Activated CD8-positive, alpha-beta memory T cell treated with anti-CD3 and anti-CD28 coated beads, Interleukin-2, amount 50 U/mL, for 48 hours (primary cell): ENCODE measurements around the gene DRAXIN.

Experiments
- DNase-seq: peaks from one replicate; pipeline ENCODE4 v3.0.0-alpha.2; 2020

The DRAXIN gene

DNA sequence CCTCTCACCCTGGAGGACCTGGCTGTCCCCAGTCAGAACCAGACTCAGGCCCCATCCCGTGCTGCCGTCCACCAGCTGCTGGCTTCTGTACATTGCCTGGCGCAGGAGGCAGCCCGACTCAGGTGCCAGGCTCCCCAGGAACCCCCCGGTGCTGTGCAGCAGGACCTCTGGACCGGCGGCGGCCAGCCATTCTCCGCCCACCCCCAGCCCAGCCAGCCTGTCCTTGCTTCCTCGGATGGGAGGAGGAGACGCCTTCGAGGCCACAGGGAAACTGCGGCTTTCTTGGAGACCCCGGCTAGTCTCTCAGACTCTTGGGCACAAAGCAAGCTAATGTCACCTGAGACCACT lies 74.9 kb downstream of the DRAXIN start:
- DNase-seq: no peak

DNA sequence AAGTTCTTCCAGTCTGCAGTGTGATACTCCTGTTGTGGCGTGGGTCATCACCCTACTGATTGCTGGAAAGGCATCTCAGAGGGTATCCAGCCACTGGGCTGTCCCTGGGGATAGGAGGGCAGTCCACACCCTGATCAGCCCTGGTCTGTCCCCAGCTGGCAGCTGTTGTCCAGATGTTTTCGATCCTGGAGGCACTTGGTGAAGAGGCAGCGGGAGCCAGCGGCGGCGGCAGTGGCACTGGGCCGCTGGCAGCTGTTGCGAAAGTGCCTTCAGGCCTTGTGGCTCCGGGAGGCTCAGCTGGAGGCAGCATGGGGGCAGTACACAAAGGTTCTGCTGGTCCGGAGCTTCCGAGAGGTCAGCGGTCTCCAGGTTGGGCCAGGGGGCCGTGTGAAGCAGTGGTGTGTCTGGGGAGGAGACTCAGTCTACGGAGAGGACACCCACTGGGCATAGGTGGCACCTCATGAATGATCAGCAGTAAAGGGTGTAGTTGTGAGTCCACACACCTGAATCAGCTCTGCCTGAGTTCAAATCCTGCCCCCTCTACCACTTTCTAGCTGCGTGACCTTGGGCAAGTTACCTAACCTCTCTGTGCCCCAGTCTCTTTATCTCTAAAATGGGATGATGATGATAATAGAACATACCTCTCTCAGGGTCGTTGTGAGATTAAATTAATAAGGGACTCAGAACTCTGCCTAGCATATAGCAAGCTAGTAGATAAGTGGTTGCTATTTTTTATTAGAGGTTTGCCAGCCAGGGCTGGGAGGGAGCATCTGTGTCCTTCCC lies 76.6 kb downstream of the DRAXIN start:
- DNase-seq: no peak

DNA sequence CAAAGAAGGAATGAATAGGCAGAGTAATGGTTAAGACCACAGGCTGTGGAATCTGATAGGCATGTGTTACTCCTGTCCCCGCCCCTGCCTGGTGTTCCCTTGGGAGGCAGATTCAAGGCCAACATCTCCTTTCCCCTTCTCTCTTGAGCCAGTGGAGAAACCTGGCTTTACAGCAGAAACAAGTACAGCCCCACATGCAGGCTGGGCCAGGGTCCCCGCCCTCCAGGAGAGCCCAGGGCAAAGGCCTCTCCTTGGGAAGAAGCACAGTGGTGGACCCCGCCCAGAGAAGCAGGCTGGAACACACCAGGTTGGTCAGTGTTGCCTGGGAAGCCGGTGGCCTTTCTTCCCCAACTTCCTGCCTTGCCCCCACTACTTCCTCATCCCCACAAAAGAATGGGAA lies 77.3 kb downstream of the DRAXIN start:
- no peak for DNase-seq

DNA sequence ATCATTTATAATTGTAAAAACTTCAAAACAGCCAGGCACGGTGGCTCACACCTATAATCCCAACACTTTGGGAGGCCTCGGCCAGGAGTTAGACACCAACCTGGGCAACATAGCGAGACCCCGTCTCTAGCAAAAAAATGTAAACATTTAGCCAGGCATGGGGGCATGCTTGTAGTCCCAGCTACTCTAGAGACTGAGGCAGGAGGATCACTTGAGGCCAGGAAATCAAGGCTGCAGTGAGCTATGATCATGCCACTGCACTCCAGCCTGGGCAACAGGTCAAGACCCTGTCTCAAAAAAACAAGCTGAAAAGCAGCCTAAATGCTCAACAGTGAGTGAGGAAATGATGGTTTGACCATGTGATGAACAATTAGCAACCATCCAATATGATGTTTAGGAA lies 77.8 kb downstream of the DRAXIN start:
- no peak for DNase-seq

DNA sequence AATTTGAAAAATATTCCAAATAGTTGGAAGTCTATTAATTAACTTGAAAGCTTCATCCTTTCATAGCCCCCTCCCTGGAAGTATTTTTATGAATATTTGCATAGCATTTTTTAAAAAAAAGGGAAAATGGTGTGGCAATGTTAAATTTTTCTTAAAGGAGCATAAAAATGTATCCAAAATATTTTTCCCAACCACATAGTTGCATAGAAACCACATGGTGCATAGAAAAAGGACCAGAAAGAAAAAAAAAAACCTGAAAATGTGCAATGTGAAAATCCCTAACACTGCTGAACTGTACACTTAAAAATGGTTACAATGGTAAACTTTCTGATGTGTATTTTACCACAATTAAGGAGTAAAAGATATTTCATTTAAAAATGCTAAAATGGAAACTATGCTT lies 78.5 kb downstream of the DRAXIN start:
- no peak for DNase-seq

- no peak for DNase-seq
These were observed 80.1 kb downstream of the DRAXIN start for GRCh38 chr1:11771481-11772043.

- DNase-seq: no peak
These were observed 80.9 kb downstream of the DRAXIN start for GRCh38 chr1:11772458-11772857.

DNA sequence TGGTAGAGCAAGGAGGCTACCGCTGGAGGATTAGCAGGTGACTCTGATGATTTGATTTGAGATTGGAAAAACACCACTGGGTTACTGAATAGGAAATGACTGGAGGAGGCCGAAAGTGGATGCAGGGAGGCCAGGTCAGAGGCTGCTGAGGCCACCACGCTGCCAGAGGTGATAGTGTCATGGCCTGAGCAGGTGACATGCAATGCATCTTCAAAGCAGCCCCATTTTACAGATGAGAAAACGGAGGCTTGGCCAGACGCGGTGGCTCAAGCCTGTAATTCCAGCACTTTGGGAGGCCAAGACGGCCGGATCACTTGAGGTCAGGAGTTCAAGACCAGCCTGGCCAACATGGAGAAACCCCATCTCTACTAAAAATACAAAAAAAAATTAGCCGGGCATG lies 83.2 kb downstream of the DRAXIN start:
- DNase-seq: no peak
